ENCODE results near the gene ST3GAL2. TPM values are rescaled to one million over a fixed set of nuclear protein-coding genes. Genes with fewer than 3 reads are reported as not detected.
"Not testable (repeated sequence)": the region's sequence is repeated elsewhere in the genome, so short reads cannot be mapped to it uniquely, and the experiment has no call there.

The ST3GAL2 gene
- total RNA-seq, 1 donor from 2014 or later: 24.5 TPM

- H3K9me3 ChIP-seq (ENCODE audit: control insufficient read depth in 3 of 3, low read length in 3 of 3): no peaks in the 10 kb centered on the region
- H3K27me3 ChIP-seq (ENCODE audit: control insufficient read depth in 3 of 3, insufficient read depth in 3 of 3, low read length in 3 of 3): no peaks in the 10 kb centered on the region
- H3K27ac ChIP-seq (ENCODE audit: low read depth, low read length): no peak overlapping the region
- H3K36me3 ChIP-seq (ENCODE audit: control insufficient read depth in 3 of 3, insufficient read depth in 3 of 3, low read length in 3 of 3): peaks cover 0 to 3% (median 2%) of the 10 kb centered on the region in 3 donors
- peak overlapping the region; percentile 23 to 50 (median 30) for H3K9ac ChIP-seq (ENCODE audit: low read depth in 1 of 3, low read length in 3 of 3)
- no peak overlapping the region for H3K4me3 ChIP-seq (ENCODE audit: low read length in 3 of 3)
- H3K4me1 ChIP-seq (ENCODE audit: control insufficient read depth in 3 of 3, insufficient read depth in 3 of 3, low read length in 3 of 3): peaks cover 62 to 81% (median 63%) of the 10 kb centered on the region in 3 donors
Measured at GRCh38 chr16:70418274-70418992, 20.5 kb downstream of the ST3GAL2 start.

- Histone ChIP-seq H3K4me1 (ENCODE audit: control insufficient read depth in 3 of 3, insufficient read depth in 3 of 3, low read length in 3 of 3) (peaks cover 58 to 74% (median 59%) of the 10 kb centered on the region in 3 donors), H3K36me3 (ENCODE audit: control insufficient read depth in 3 of 3, insufficient read depth in 3 of 3, low read length in 3 of 3) (peaks cover 0 to 3% (median 2%) of the 10 kb centered on the region in 3 donors), H3K27ac (ENCODE audit: low read depth, low read length) (no peak overlapping the region), H3K27me3 (ENCODE audit: control insufficient read depth in 3 of 3, insufficient read depth in 3 of 3, low read length in 3 of 3) (no peaks in the 10 kb centered on the region), H3K9me3 (ENCODE audit: control insufficient read depth in 3 of 3, low read length in 3 of 3) (no peaks in the 10 kb centered on the region), H3K4me3 (ENCODE audit: low read length in 3 of 3) (no peak overlapping the region), H3K9ac (ENCODE audit: low read depth in 1 of 3, low read length in 3 of 3) (no peak overlapping the region)
Measured at GRCh38 chr16:70417661-70418060, 21.2 kb downstream of the ST3GAL2 start.

GRCh38 chr16:70416748-70417616 is 21.9 kb downstream of the ST3GAL2 start:
- peaks cover 0 to 2% (median under 1%) of the 10 kb centered on the region in 3 donors for H3K36me3 ChIP-seq (ENCODE audit: control insufficient read depth in 3 of 3, insufficient read depth in 3 of 3, low read length in 3 of 3)
- no peak overlapping the region for H3K27ac ChIP-seq (ENCODE audit: low read depth, low read length)
- no peak overlapping the region for H3K9ac ChIP-seq (ENCODE audit: low read depth in 1 of 3, low read length in 3 of 3)
- no peaks in the 10 kb centered on the region for H3K27me3 ChIP-seq (ENCODE audit: control insufficient read depth in 3 of 3, insufficient read depth in 3 of 3, low read length in 3 of 3)
- H3K4me1 ChIP-seq (ENCODE audit: control insufficient read depth in 3 of 3, insufficient read depth in 3 of 3, low read length in 3 of 3): peaks cover 51 to 67% (median 53%) of the 10 kb centered on the region in 3 donors
- no peak overlapping the region for H3K4me3 ChIP-seq (ENCODE audit: low read length in 3 of 3)
- no peaks in the 10 kb centered on the region for H3K9me3 ChIP-seq (ENCODE audit: control insufficient read depth in 3 of 3, low read length in 3 of 3)

GRCh38 chr16:70413572-70413971 is 25.3 kb downstream of the ST3GAL2 start:
- peaks cover 17 to 33% (median 21%) of the 10 kb centered on the region in 3 donors for H3K4me1 ChIP-seq (ENCODE audit: control insufficient read depth in 3 of 3, insufficient read depth in 3 of 3, low read length in 3 of 3)
- not testable (repeated sequence) for H3K9me3 ChIP-seq (ENCODE audit: control insufficient read depth in 3 of 3, low read length in 3 of 3); H3K4me3 ChIP-seq (ENCODE audit: low read length in 3 of 3); H3K27ac ChIP-seq (ENCODE audit: low read depth, low read length); H3K9ac ChIP-seq (ENCODE audit: low read depth in 1 of 3, low read length in 3 of 3); H3K36me3 ChIP-seq (ENCODE audit: control insufficient read depth in 3 of 3, insufficient read depth in 3 of 3, low read length in 3 of 3); H3K27me3 ChIP-seq (ENCODE audit: control insufficient read depth in 3 of 3, insufficient read depth in 3 of 3, low read length in 3 of 3)

GRCh38 chr16:70412385-70412784 is 26.5 kb downstream of the ST3GAL2 start:
- Histone ChIP-seq H3K27me3 (ENCODE audit: control insufficient read depth in 3 of 3, insufficient read depth in 3 of 3, low read length in 3 of 3) (no peaks in the 10 kb centered on the region), H3K4me3 (ENCODE audit: low read length in 3 of 3) (no peak overlapping the region), H3K9me3 (ENCODE audit: control insufficient read depth in 3 of 3, low read length in 3 of 3) (no peaks in the 10 kb centered on the region), H3K36me3 (ENCODE audit: control insufficient read depth in 3 of 3, insufficient read depth in 3 of 3, low read length in 3 of 3) (no peaks in the 10 kb centered on the region), H3K4me1 (ENCODE audit: control insufficient read depth in 3 of 3, insufficient read depth in 3 of 3, low read length in 3 of 3) (peaks cover 16 to 29% (median 19%) of the 10 kb centered on the region in 3 donors), H3K9ac (ENCODE audit: low read depth in 1 of 3, low read length in 3 of 3) (no peak overlapping the region), H3K27ac (ENCODE audit: low read depth, low read length) (no peak overlapping the region)

- H3K27ac ChIP-seq (ENCODE audit: low read depth, low read length): no peak overlapping the region
- H3K36me3 ChIP-seq (ENCODE audit: control insufficient read depth in 3 of 3, insufficient read depth in 3 of 3, low read length in 3 of 3): no peaks in the 10 kb centered on the region
- no peaks in the 10 kb centered on the region for H3K27me3 ChIP-seq (ENCODE audit: control insufficient read depth in 3 of 3, insufficient read depth in 3 of 3, low read length in 3 of 3)
- peaks cover 11 to 22% (median 20%) of the 10 kb centered on the region in 3 donors for H3K4me1 ChIP-seq (ENCODE audit: control insufficient read depth in 3 of 3, insufficient read depth in 3 of 3, low read length in 3 of 3)
- H3K9me3 ChIP-seq (ENCODE audit: control insufficient read depth in 3 of 3, low read length in 3 of 3): no peaks in the 10 kb centered on the region
- H3K9ac ChIP-seq (ENCODE audit: low read depth in 1 of 3, low read length in 3 of 3): no peak overlapping the region
- no peak overlapping the region for H3K4me3 ChIP-seq (ENCODE audit: low read length in 3 of 3)
Measured at GRCh38 chr16:70410734-70411133, 28.2 kb downstream of the ST3GAL2 start.

- Histone ChIP-seq H3K9ac (ENCODE audit: low read depth in 1 of 3, low read length in 3 of 3) (no peak overlapping the region), H3K27me3 (ENCODE audit: control insufficient read depth in 3 of 3, insufficient read depth in 3 of 3, low read length in 3 of 3) (no peaks in the 10 kb centered on the region), H3K27ac (ENCODE audit: low read depth, low read length) (no peak overlapping the region), H3K36me3 (ENCODE audit: control insufficient read depth in 3 of 3, insufficient read depth in 3 of 3, low read length in 3 of 3) (no peaks in the 10 kb centered on the region), H3K4me1 (ENCODE audit: control insufficient read depth in 3 of 3, insufficient read depth in 3 of 3, low read length in 3 of 3) (peaks cover 18 to 27% (median 22%) of the 10 kb centered on the region in 3 donors), H3K4me3 (ENCODE audit: low read length in 3 of 3) (no peak overlapping the region), H3K9me3 (ENCODE audit: control insufficient read depth in 3 of 3, low read length in 3 of 3) (no peaks in the 10 kb centered on the region)
Measured at GRCh38 chr16:70407811-70408274, 31.1 kb downstream of the ST3GAL2 start.

GRCh38 chr16:70406104-70406503 is 32.8 kb downstream of the ST3GAL2 start:
- not testable (repeated sequence) for H3K27me3 ChIP-seq (ENCODE audit: control insufficient read depth in 3 of 3, insufficient read depth in 3 of 3, low read length in 3 of 3); H3K27ac ChIP-seq (ENCODE audit: low read depth, low read length); H3K36me3 ChIP-seq (ENCODE audit: control insufficient read depth in 3 of 3, insufficient read depth in 3 of 3, low read length in 3 of 3); H3K4me3 ChIP-seq (ENCODE audit: low read length in 3 of 3); H3K9ac ChIP-seq (ENCODE audit: low read depth in 1 of 3, low read length in 3 of 3); H3K9me3 ChIP-seq (ENCODE audit: control insufficient read depth in 3 of 3, low read length in 3 of 3)
- H3K4me1 ChIP-seq (ENCODE audit: control insufficient read depth in 3 of 3, insufficient read depth in 3 of 3, low read length in 3 of 3): peaks cover 18 to 29% (median 22%) of the 10 kb centered on the region in 3 donors

- Histone ChIP-seq H3K27ac (ENCODE audit: low read depth, low read length) (no peak overlapping the region), H3K4me3 (ENCODE audit: low read length in 3 of 3) (no peak overlapping the region)
Measured at GRCh38 chr16:70402916-70403659, 35.8 kb downstream of the ST3GAL2 start.

More at GRCh38 chr16:70402916-70403659, 35.8 kb downstream of the ST3GAL2 start:
- Histone ChIP-seq H3K9ac (ENCODE audit: low read depth in 1 of 3, low read length in 3 of 3) (no peak overlapping the region), H3K9me3 (ENCODE audit: control insufficient read depth in 3 of 3, low read length in 3 of 3) (no peaks in the 10 kb centered on the region), H3K36me3 (ENCODE audit: control insufficient read depth in 3 of 3, insufficient read depth in 3 of 3, low read length in 3 of 3) (peaks cover 9 to 13% (median 11%) of the 10 kb centered on the region in 3 donors), H3K27me3 (ENCODE audit: control insufficient read depth in 3 of 3, insufficient read depth in 3 of 3, low read length in 3 of 3) (no peaks in the 10 kb centered on the region), H3K4me1 (ENCODE audit: control insufficient read depth in 3 of 3, insufficient read depth in 3 of 3, low read length in 3 of 3) (peaks cover 18 to 31% (median 21%) of the 10 kb centered on the region in 3 donors)
